ENCODE measurements around the gene NCBP3.
"Not testable (repeated sequence)": the region's sequence is repeated elsewhere in the genome, so short reads cannot be mapped to it uniquely, and the experiment has no call there.

NCBP3 gene

DNA sequence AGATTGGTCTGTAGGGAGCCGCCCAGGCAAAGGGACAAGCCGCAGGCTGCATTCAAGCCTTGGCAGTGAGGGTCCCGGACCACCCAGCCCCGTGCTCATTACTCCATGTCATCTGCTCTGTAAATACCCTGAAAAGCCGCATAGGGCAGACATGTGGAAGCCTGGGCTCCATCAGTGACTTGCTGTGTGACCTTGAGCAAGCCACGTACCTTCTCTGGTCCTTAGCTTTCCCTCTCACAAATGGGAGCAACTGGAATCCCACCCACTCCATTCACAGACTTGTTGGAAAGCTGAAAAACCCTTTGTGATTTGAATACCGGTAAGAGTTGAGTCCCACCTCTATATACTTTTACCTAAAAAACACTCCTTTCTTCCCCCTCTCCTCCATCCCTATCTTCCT lies 34.9 kb upstream of the NCBP3 start:
- DNase-seq = no peak

DNA sequence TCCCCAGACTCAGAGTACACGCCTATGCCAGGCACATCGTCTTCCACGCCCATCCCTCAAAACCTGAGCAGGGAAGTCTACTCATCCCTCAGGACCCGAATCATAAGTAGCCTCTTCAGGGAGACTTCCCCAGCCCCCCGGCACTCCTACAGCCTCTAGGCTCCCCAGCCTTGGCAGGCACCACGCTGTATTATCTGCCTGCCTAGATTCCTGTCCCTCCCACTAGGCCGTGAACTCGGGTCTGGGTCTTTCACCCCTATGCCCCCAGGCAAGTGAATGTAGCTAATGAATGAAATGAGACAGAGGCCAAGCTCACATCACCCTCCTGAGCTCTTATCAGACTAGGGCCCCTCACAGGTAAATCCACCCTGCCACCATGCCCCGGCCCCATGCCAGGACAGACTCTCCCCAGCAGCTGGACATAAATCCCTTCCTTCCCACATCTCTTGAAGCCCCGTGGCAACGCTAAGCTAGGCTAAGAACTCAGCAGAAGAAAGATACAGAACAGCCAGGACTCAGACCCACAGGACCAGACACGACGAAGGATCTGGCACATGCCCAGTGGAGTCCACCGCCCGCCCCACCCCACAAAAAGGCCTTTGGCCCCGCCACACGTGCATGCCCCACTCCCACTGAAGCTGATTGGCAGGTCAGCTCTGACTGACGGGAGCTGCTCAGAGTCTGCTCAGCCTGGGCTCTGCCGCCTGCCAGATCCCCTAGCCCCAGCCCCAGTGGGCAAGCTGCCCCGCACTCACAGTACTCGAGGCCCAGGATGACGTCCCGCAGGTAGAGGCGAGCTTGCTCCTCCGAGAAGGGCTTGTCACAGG lies 33.8 kb upstream of the NCBP3 start:
- DNase-seq = no peak

DNA sequence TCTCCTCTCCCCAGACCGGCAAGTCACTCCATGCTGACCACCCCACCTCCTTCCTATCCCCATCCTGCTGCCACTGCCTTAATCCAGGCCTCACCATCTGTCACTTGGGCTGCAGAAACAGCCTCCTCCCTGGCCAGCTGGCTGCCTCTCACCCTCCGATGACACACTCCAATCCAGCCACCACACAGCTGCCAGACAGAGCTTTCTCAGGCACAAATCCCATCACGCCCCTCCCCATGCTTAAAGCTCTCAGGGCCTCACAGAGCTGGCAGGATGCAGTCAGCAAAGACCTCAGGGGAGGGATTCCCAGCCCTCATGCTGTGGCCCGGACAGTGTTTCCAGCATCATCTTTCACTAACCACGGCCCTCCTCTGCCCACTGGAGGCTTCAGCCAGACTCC lies 33.1 kb upstream of the NCBP3 start:
- DNase-seq = peak in 4 of 14 donors; percentile 28 to 61 (median 51)

DNA sequence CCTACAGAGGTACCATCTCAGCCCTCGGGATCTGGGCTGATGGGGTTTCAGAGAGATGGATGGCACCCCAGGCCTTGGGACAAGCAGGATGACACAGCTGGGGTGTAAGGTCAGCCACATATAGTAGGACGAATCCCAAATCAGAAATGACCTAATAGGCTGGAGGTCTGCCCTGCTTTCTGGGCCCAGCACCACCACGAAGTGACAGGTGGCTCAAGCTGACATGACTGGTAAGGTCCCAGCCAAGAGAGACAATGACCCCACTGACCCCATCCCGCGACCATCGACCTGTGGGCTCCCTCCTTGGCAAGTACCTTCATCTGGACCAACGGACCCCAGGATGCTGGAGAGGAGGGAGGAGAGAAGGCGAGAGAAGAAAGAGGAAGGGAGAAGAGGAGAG lies 31.2 kb upstream of the NCBP3 start:
- no peak for DNase-seq

DNA sequence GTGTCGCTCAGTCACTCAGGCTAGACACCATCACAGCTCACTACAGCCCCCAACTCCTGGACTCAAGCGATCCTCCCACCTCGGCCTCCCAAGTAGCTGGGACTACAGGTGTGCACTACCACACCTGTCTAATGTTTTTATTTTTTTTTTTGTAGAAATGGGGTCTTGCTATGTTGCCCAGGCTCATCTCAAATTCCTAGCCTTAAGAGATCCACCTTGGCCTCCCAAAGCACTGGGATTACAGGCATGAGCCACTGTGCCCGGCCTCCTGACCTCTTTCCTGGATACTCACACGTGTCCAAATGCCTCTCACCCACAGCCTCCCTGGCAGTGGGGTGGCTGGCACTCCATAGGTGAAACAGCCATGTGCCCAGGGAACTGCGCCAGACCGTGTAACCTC lies 29.3 kb upstream of the NCBP3 start:
- no peak for DNase-seq

DNA sequence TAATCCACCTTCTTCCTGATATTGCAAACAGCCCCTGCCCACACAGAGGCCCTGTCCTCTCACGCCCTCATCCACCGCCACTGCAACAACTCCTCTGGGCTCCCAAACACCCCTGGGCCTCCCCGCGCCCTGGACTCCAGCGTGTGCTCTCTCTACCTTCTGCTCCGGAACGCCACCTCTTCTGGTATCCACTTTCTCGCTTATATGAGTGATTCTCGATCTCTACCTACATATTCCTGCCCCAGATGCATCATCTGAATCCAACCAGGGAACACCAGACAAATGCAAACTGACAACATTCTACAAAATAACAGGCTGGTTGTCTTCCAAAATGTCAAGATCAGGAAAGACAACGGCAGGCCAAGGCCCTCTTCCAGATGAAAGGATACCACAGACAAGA lies 27.8 kb upstream of the NCBP3 start:
- no peak for DNase-seq

DNA sequence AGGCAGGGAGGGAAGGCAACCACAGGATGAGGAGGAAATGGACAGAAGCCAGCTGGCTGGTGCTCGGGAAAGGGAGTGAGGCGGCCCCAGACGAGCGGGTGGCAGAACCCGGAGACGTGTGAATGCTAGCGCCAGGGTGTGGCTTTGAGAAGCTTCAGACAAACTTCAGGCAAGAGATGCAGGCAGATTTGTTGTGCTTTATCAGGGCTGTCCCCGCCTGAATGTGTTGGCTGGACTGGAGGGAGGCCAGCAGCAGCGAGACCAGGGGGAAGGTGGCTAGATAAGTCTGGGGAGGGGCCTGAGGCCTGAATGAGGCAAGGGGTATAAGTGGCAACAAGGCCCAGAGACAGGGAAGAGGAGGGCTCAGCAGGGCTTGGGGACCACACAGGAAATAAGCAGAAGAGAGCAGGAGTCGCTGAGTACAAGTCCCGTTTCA lies 24.8 kb upstream of the NCBP3 start:
- DNase-seq = no peak

DNA sequence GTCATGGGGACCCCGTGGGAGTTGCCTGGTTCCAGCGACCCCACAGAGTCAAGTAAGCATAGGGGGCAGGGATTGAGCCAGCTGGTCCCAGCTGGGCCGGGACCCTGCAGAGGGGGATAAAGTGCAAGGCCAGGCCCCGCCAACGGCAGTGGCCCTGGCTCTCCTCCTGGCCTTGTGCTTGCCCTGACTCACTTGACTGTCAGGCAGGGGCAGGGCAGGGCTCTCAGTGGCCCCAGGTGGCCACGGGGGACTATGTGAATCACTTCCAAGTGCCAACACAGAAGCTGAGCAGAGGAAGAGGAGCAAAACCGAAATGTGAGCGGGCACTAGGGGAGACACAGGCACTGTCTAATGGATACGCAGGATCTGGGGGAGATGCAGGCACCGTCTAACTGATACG lies 21.6 kb upstream of the NCBP3 start:
- DNase-seq = no peak

DNA sequence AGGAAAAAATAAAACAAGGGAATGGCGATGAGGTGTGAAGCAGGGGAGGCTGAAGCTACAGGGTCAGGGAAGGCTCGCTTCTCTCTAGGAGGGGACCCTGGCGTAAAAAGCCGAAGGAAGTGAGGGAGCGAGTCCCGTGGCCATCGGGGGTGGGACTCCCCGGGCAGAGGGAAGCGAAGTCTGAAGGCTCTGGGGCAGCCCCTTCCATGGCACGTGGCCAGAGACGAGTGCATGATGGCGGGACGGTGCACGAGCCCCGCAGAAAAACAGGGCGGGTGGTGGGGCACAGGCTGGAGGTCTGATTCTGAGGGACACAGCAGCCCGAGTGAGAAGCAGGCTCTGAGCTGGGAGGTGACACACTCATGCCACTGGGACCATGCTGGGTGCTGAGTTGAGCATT lies 21.1 kb upstream of the NCBP3 start:
- DNase-seq = no peak

DNA sequence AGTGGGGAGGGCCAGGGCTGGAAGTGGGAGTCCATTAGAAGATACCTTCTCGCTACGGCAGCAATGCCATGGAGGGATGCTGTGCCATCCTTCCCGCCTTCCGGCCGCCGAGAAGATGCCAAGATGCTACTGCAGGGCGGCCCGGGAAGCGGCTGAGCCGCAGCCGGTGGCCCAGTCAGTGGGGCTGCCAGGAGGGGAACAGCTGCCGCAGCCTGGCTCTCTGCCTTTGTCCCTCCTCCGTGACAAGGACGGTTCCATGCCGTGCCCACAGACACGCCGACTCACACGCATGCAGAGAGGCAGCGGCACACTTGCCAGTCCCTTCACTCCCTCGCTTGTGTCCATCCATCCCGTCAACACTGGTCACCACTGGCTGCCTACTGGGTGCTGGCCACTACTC lies 20.2 kb upstream of the NCBP3 start:
- DNase-seq = peak in 1 of 14 donors; percentile 63

DNA sequence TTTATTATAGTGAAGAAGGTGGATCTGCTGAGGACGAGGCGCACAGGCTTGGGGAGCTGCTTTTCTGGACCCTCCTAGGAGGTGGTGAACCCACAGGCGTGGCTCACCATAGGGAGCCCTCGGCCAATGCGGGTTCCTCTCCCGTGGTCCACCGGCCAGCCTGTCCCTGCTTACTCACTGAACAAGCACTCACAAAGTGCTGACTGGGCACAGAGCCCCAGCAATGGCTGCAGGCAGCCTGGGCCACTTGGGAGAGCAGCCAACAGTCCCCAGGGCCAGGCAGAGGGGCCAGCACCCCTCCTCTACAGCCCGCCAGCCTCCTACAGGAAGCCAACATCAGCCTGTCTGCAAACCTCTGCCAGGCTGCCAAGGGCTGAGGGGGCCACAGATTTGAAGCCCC lies 19.1 kb upstream of the NCBP3 start:
- peak in 6 of 14 donors; percentile 23 to 47 (median 33) for DNase-seq

DNA sequence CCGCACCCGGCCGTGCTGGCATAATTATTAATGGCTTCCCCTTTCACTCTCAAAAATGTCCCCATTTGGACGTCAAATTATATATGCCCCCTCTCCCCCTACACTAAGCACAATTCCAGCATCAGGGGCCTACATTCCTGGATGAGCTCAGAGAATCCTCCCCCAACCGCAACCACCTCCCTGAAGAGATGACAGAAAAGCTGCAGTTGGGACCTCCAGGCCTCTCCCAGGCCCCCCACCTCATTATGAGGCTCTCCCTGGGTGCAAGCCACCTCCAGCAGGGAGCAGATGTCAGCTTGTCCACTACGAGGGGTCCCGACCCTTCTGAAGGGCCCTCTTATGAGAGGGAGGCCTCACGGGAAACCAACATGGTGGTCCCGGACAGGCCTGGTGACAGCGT lies 18.5 kb upstream of the NCBP3 start:
- no peak for DNase-seq

DNA sequence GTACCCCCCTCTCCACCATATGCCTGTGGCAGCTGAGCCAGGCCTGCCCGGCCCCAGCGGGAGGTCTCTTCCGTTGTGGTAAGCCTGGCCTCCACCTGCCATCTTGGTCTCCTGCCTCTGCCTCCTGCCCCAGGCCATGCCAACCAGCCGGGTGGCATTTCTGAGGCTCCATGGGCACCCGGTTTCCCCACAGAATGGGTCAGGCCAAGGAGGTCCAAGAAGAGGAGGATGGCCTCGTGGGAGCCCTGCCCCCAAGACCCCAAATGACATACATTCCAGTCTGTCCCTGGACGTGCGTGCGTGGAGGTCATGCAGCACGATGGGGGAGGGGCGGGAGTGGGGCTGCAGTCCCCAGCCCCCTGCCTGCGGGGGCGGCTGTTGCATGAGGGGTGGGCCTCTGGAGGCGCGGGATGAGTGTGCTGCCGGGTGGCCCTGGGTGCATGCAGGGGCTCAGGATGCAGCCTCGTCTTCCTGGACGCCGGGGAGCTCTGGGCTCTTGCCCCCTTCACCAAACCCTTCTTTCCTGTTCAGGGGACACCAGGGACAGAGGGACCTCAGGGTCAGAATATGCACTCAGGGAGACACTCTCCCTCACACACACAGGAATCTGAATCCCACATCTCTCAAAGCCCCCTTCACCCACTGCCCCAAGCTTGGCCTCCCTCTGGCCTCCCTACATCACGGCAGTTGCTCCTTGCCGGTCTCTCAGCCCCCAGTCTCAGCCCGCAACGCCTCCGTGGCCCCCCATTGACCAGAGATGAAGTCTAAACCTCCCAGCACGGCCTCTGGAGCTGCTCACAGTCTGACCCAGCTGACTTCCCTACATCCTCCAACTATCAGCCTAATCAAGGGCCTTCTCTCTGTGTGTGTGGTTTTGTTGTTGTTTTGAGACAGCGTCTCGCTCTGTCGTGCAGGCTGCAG lies 16.0 kb upstream of the NCBP3 start:
- no peak for DNase-seq

DNA sequence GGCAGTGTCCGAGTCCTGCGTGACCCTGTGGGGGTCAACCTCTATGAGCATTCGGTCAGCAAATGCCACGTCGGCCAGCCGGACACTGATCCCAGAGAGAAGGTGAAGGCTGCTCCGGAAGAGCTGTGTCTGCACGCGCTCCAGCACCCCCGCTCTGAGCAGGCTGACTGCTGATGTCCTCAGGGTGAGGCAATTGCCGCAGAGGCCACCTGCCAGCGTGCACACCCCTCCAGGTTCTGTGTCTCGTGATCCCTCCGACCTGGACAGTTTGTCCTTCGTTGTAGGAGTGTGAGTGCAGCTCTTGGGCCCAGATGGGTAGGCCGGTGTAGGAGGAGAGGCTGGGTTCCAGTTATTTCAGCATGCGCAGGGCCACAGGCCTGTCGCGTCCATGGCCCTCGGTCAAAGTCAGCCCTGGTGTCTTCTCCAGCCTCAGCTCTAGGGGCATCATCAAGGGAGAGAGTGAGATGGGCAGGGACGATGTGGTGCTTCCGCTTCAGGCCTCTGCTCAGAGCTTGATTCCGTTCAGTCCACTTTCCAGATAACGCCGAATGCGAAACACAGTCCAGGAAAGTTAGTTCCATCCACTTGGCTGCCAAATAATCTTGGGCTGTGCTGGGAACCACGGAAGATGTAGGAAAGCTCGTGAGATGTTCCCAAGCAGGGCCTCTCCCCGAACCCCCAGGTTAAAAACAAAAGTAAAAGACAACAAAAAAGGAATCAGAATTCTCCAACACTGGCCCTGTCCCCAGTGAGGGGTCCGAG lies 15.1 kb upstream of the NCBP3 start:
- no peak for DNase-seq

DNA sequence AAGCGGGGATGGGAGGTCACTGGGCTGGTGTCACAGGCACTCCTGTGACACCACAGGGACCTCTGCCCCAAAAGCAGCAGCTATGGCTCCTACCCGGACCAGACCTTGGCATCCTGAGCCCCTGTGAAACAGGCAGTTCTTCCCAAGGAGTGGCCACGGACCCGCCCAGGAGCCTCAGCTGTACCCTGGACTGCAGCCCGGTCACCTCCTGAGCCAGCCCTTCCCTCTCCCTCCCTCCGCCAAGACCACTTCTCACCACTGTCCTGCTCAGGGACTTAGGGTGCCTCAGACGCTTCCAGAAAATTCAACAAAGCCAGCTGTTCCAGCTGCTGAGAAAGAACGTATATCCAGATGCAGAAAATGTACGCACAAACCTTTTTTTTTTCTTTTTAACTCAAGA lies 13.9 kb upstream of the NCBP3 start:
- DNase-seq = no peak

DNA sequence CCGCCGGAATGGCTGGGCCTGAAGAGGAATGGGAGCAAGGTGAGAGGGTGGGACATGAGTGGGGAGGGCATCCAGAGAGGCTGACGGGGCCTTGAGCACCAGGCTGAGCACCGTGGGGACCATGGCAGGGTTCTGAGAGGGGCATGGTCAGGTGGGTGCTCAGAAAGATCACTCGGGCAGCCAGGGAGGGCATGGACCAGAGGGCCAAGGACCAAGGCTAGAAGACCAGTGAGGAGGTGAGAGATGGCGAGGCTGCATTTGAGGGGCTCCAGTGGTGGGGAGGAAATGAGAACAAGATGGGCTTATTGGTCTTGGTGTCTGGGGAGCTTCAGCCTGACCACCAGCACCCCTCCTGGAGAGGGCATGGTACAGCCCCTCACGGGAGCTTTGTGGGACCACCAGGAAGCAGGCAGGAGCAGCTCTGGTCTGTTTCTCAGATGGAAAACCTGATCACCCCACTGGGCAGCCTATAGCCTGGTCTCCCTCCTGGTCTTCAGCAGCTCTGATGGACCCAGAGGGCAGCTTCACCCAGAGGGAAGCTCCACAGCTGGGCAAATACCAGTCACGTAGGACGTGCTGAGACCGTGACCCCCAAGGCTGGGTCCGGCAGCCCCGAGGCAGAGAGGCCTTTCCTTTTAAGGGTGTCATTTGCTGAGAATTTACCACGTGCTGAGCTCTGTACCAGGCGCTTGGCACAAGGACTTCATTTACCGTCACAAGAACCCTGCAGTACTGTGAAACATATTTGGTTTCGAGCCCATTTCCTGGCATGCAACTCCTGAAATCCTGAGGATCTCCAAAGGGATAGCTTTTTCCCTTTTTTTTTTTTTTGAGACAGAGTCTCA lies 11.4 kb upstream of the NCBP3 start:
- no peak for DNase-seq

DNA sequence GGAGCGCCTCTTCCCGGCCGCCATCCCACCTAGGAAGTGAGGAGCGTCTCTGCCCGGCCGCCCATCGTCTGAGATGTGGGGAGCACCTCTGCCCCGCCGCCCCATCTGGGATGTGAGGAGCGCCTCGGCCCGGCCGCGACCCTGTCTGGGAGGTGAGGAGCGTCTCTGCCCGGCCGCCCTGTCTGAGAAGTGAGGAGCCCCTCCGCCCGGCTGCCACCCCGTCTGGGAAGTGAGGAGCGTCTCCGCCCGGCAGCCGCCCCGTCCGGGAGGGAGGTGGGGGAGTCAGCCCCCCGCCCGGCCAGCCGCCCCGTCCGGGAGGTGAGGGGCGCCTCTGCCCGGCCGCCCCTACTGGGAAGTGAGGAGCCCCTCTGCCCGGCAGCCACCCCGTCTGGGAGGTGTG lies 8.2 kb upstream of the NCBP3 start:
- not testable (repeated sequence) for DNase-seq

DNA sequence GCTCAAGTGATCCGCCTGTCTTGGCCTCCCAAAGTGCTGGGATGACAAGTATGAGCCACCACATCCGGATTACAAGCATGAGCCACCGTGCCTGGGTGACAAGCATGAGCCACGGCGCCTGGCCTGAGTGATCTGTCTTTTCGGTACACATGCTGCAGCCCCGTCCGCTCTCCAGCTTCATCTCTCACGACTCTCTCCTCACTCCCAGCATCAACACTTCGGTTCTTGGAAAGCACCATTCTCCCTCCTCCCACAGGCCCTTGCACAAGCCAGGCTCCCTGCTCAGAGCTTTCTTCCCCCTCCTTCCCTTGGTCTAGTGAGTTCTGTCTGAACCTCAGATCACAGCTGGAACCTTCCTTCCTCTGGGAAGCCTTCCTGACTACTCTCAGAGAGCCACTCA lies 6.5 kb upstream of the NCBP3 start:
- no peak for DNase-seq

DNA sequence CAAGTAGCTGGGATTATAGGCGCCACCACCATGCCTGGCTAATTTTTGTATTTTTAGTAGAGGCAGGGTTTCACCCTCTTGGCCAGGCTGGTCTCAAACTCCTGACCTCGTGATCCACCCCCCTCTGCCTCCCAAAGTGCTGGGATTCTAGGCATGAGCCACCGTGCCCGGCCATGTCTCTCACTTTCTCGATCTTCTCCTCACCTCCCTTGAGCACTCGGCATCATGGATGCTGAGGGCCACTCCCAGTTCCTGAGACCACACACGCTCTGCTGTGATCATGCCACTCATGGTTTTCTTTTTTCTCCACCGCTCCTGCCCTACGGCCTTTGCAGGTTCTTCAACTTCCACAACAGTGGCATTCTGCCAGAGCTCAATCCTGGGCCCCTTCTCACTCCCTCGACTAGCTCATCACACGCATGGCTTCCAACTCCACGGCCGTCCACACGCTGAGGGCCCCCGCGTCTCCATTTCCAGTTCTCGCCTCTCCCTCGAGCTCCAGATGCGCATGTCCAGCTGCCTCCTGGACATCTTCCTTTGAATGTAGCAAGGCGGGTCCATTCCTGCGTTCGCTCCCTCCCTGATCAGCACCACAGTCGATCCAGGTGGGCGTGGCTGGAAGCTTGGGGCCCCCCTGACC lies 5.5 kb upstream of the NCBP3 start:
- DNase-seq = no peak

DNA sequence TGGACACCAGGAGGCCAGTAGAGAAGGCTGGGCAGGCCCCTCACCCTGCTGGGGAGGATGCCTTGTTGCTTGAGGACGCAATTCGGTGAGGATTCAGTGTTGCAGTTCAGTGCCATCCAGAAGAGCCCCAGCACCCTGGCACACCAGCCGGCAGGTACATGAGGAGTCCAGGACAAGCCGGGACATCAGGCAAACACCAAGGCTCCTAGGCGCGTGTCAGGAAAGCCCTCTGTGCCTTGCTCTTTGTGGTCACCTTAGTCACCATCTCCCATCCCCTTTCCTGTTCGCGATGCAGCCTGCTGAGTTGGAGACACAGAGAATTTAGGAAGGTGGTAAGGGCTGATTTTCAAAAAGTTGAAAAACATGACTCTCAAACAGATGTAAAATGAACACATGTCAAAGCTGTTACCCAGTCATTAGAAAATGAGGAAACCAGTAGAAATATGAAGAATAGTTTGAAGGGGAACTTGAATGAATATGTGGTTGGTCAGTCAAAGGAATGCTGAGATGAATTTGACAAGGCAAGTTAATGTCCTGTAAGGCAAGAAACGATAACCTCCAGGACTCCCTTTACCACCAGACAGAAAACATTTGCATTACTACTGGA lies 2.3 kb upstream of the NCBP3 start:
- no peak for DNase-seq

DNA sequence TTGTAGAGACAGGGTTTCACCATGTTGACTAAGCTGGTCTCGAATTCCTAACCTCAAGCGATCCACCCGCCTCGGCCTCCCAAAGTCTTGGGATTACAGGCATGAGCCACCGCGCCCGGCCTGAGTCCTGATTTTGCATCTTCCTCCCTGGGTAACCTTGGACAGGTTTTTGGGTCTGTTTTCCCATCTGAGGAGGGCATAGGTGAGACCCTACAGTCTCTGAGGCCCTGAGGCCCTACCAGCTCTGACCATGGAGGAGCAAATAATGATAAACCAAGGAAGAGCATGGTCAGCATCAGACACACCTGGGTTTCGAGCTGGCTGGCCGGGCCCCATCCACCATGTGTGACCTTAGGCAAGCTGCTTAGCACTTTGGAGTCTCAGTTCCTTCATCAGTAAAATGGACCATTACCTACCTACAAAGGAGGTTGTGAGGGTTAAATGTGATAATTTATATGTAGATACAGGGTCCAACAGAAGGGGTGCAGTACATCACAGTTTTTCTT lies 1.2 kb upstream of the NCBP3 start:
- DNase-seq = no peak

Measured in C1 segment of cervical spinal cord (tissue), 14 donors.